ENCODE measurements around the gene STX19.

- TF ChIP-seq CTCF (IDR thresholded peaks at IDR 0.05), result no peak
- TF ChIP-seq POLR2A (IDR thresholded peaks at IDR 0.05), result no peak
These were observed 36.2 kb downstream of the STX19 start for GRCh38 chr3:93992207-93992606.

All from heart left ventricle (tissue), 13 donors.